GM12873 (cell line): ENCODE data around the gene FEM1B.

Source experiments
- CTCF ChIP-seq: IDR thresholded peaks from 2 replicates; pipeline ENCODE4 v1.5.1; 2012; ENCODE audit warnings: low read depth, mild to moderate bottlenecking, moderate library complexity, low read length, control low read depth; ENCODE audit not compliant: insufficient read depth; ENCODE audit errors: missing control alignments

Gene FEM1B

GRCh38 chr15:68289621-68290352, 12.2 kb downstream of the FEM1B start:
- no peak for TF ChIP-seq CTCF

GRCh38 chr15:68290715-68291114, 13.2 kb downstream of the FEM1B start:
- no peak for TF ChIP-seq CTCF

GRCh38 chr15:68292157-68292781, 14.7 kb downstream of the FEM1B start:
- no peak for TF ChIP-seq CTCF

GRCh38 chr15:68292967-68293366, 15.4 kb downstream of the FEM1B start:
- no peak for TF ChIP-seq CTCF

- no peak for TF ChIP-seq CTCF
Measured at GRCh38 chr15:68295014-68295805, 17.7 kb downstream of the FEM1B start.

GRCh38 chr15:68298336-68298735, 20.8 kb downstream of the FEM1B start:
- no peak for TF ChIP-seq CTCF

- TF ChIP-seq CTCF: no peak
Measured at GRCh38 chr15:68298882-68299381, 21.4 kb downstream of the FEM1B start.
